Muscle of back (tissue), 11 donors: ENCODE data around the gene DLGAP4. TPM values are rescaled to one million over a fixed set of nuclear protein-coding genes. Genes with fewer than 3 reads are reported as not detected.
"Not testable (repeated sequence)": the region's sequence is repeated elsewhere in the genome, so short reads cannot be mapped to it uniquely, and the experiment has no call there.

Experiments
- DNase-seq, 3 donors: peaks; one replicate each; pipeline versions ENCODE4 v3.0.0 to v3.0.0-alpha.2; 2013
- polyA plus RNA-seq, 10 donors: library from polyadenylated mRNA; unstranded; fragments of 120-200 nt; gene quantifications; one replicate each; pipeline ENCODE4 v1.2.1, GENCODE V29; 2013; ENCODE audit not compliant: insufficient read length in 10 of 10

DLGAP4 gene
- polyA plus RNA-seq, 10 donors: 45.1 to 60.9 (median 53.8) TPM

- DNase-seq: no peak
Observed at GRCh38 chr20:36497856-36498255, 191.7 kb downstream of the DLGAP4 start.

- DNase-seq: no peak
Observed at GRCh38 chr20:36498386-36499179, 192.4 kb downstream of the DLGAP4 start.

GRCh38 chr20:36499211-36499610 is 193.1 kb downstream of the DLGAP4 start:
- no peak for DNase-seq

GRCh38 chr20:36499723-36500501 is 193.8 kb downstream of the DLGAP4 start:
- DNase-seq: no peak

GRCh38 chr20:36501367-36502006 is 195.3 kb downstream of the DLGAP4 start:
- DNase-seq: no peak

GRCh38 chr20:36504295-36504694 is 198.2 kb downstream of the DLGAP4 start:
- no peak for DNase-seq

GRCh38 chr20:36506253-36506652 is 200.1 kb downstream of the DLGAP4 start:
- no peak for DNase-seq

- no peak for DNase-seq
Observed at GRCh38 chr20:36507746-36508145, 201.6 kb downstream of the DLGAP4 start.

- no peak for DNase-seq
Observed at GRCh38 chr20:36519012-36519719, 213.0 kb downstream of the DLGAP4 start.

GRCh38 chr20:36519944-36520343 is 213.8 kb downstream of the DLGAP4 start:
- DNase-seq: no peak

GRCh38 chr20:36521526-36521925 is 215.4 kb downstream of the DLGAP4 start:
- no peak for DNase-seq

GRCh38 chr20:36522412-36522811 is 216.3 kb downstream of the DLGAP4 start:
- DNase-seq: not testable (repeated sequence)

- DNase-seq: no peak
Observed at GRCh38 chr20:36523341-36523740, 217.2 kb downstream of the DLGAP4 start.

- no peak for DNase-seq
Observed at GRCh38 chr20:36525620-36526365, 219.7 kb downstream of the DLGAP4 start.

- DNase-seq: no peak
Observed at GRCh38 chr20:36526521-36527011, 220.4 kb downstream of the DLGAP4 start.

GRCh38 chr20:36527331-36528125 is 221.4 kb downstream of the DLGAP4 start:
- no peak for DNase-seq

- DNase-seq: no peak
Observed at GRCh38 chr20:36528176-36528874, 222.2 kb downstream of the DLGAP4 start.

GRCh38 chr20:36528875-36529417 is 222.8 kb downstream of the DLGAP4 start:
- no peak for DNase-seq

- no peak for DNase-seq
Observed at GRCh38 chr20:36532388-36532787, 226.2 kb downstream of the DLGAP4 start.
